Activated T-cell treated with anti-CD3 and anti-CD28 coated beads, Interleukin-2, amount 50 U/mL, for 48 hours (primary cell): Measurements from ENCODE around the gene TBC1D23.
A peak's percentile ranks its signal among the peaks of the same experiment; 100 is the strongest.
"Not testable (repeated sequence)": the region's sequence is repeated elsewhere in the genome, so short reads cannot be mapped to it uniquely, and the experiment has no call there.

Experiments
- DNase-seq, 2 experiments: peaks; one replicate each; pipeline ENCODE4 v3.0.0-alpha.2; 2020

Gene TBC1D23

DNA sequence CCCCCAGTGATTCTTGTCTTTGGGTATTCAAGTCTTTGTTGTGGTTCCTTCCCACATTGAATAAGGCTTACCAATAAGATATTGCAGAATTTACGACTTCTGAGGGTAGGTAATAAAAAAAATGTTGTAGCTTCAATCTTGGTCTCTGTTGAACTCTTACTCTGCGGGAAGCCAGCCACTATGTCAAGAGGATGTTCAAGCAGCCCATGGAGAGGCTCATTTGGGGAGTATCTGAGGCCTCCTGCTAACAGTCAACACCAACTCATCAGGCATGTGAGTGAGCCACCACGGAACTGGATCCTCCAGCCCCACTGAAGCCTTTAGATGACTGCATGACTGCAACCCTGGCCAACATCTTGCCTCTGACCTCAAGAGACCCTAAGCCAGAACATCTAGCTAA lies 3.2 kb upstream of the TBC1D23 start:
- peak in 1 of 2 experiments; percentile 28 for DNase-seq

DNA sequence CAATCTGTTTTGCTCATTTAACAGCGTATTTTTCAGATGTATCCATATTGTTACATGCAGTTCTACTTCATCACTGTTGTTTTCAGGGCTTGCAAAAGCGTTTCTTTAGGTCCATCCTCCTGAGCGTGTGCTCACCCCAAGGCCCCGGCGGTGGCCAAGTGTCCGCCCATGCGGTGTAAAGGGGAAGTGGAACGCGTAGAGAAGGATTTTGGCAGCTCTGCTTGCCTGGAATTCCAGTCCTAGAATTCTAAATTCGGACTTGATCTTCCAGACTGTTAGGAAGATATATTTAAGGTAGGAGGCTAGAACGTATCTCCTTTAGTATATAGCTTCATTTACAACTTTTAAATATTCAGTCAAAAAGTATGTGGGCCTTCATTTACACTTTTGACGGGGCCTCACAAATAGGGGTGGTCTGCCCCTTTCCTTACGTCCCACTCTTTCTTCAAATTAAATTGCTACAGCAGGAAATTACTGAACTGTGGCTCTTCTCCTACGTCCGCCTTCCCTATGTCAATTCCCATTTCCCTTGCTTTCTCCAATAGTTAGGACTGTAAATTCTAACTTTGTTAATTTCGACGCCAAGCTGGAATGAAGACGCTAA lies 609 bp upstream of the TBC1D23 start:
- no peak for DNase-seq

DNA sequence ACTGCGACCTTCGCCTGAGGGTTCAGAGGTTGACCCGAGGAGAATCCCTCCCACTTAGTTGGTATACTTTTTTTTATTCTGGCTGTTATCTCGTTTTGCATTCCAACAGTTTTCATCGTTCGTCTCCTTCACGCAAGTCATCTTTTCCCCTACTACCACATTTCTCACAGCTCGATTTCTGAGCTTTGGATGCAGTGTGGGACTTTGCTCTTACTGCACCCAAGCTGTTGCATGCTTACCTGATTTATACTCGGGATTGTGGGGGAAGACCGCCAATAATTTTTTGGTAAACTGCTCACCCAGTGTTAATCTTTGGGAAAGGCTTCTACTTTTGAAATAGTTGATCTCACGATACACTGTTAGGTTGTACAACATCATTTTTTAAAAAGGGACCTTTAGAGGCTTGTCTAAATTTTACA lies 702 bp downstream of the TBC1D23 start:
- DNase-seq: no peak

DNA sequence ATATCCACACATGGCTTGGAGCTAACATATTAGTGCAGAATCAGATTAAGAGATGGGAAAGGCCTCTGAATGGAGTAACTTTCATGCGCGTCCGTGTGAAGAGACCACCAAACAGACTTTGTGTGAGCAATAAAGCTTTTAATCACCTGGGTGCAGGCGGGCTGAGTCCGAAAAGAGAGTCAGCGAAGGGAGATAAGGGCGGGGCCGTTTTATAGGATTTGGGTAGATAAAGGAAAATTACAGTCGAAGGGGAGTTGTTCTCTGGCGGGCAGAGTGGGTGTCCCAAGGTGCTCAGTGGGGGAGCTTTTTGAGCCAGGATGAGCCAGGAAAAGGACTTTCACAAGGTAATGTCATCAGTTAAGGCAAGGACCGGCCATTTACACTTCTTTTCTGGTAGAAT lies 2.1 kb downstream of the TBC1D23 start:
- not testable (repeated sequence) for DNase-seq

DNA sequence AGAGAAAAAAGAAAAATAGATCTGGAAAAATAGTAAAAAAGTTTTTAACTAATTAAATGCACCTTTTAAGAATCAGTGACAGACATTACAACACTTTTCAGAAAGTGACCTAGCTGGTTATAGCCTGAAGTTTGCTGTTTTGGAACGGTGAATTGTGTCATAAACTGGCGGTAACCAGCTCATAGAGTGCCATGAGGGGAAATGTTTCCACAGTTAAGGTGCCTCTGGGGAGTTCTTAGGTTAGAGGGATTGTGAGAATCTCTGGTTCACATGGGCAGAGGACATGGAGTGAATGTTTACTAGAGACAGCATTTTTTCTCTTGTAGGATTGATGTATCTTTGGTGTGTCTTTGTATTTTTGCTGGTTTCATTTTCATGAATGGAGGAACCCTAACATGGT lies 2.8 kb downstream of the TBC1D23 start:
- DNase-seq: no peak

DNA sequence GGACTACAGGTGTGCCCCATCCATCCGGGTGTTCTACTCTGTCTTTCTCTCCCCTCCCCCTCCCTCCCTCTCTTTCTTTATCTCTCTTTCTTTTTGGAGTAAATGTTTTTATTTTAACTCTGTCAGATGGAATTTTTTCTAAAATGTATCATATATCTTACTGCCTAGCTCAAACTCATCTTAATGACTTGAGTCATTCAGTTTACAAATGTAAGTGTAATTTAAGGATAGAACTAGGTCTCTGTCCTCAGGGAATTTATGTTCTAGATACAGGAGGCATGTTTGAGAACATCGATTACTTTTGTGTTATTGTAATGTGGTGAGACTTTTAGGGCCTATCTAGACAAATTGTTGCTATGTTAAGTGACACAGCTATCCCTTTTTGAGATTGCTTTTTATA lies 3.5 kb downstream of the TBC1D23 start:
- no peak for DNase-seq

DNA sequence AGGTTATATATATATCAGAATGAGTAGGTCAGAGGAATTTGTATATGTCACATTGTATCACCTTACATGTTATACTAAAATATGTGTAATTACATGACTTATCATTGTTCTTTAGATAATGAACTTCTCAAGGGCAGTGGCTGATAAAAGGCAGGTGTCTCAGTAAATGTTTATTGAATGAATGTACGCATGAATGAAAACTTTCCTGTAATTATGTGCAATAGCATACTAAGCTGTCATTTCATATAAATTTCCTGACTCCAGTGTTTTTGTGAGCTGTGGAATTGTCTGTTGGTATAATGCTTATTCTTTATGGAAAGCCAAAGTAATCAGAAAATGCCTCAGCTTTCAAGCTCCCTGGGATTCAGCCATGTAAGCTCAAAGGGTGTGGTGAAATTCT lies 4.2 kb downstream of the TBC1D23 start:
- DNase-seq: no peak

DNA sequence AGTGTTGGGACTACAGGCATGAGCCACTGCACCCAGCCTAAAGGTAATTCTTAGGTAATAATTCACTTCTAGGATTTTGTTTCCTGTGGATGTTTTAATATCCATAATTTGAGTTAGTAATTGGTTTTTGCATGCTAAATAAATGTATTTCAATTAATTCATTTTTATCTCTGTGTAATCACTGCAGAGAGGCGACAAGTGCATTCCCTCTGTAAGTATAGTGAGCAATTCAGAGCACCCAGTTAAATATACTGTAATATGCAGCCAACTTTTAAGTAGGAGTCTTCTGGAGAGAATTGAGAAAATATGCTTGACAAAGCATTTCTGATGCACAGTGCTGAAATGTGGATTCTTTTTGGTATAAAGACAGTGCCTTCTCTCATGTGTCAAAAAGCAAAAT lies 5.7 kb downstream of the TBC1D23 start:
- no peak for DNase-seq

DNA sequence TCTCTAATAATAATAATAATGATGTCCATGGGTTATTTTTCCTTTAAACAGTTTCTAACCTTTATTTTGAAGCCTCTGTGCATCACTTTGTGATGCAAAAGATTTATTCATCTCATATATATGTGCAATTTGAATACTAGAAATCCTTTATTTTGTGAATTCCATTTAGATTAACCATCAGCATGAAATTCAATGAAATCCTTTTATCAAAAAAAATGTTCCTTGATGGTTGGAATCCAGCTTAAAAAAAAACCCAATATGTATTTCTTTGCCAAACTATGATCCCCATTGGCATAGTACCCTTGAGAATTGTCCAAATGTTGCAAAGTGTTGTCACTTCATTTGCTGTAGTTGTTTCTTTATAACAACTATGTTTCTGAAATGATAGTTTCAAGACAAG lies 7.4 kb downstream of the TBC1D23 start:
- DNase-seq: no peak

DNA sequence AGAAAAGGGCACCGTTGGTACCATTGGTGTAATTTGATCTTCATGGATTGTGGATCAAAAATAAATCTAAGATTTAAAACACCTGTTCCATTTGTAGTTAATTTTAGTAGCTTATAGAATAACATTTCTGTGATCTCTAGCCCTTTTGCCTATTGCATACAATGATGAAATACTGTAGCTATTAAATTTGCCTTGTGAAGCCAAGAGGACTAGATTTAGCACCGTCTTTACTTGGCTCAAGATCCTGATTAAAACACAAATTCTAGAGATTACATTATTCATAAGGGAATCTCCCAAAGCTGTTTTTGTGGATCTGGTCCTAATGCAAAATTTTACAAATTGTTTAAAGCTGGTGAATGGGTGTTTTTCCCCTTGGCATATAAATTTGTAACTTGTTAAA lies 8.2 kb downstream of the TBC1D23 start:
- no peak for DNase-seq

DNA sequence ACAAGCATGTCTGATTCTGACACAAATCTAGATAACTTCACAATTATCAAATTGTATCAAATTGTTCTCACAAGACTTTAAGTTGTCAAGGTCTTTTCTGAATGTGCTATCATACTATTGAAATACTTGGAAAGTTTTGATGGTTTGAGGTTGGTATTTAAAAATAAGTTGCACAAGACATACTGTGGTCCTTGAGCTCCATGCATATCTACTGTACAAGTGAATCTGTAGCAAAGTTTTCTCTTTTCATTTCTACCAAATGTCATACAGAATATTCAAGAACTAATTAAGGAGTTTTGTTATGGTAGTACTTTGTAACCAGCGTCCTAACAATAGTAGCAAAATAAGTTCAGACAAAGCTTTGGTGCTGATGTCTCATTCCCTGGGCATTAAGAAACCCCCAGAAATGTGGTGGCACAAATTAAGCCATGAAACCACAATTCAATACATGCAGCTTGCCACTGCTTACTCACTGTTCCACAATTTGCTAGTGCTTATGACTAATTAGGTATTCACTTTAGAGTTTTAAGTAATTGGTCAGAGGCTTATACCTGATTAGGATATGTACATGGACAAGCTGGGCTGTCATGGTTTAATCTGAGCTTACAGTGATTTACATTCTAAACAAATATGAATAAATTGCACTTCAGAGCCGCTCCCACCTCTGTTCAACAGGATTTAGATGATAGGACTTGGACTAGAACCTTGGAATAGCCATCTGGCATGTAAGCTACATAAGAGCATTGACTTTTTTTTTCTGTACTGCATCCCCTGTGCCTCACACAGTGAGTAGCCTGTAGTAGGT lies 8.8 kb downstream of the TBC1D23 start:
- DNase-seq: peak; percentile 30 to 40

DNA sequence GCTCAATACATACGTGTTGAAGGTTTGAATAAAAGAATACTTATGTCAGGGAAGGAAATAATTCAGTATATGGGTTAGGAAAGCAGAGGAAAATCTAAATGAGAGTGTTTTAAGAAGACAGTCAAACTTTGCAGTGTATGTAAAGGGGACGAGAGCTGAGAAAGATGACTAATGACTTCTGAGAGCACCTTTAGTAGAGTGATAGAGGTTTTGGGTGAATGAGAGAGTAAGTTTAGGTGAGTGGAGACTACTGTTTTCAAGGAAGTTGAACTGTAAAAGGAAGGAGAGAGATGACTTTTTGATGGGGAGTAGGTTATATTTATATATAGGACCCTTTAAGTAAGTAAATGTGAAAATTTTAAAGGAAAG lies 9.4 kb downstream of the TBC1D23 start:
- DNase-seq: no peak

DNA sequence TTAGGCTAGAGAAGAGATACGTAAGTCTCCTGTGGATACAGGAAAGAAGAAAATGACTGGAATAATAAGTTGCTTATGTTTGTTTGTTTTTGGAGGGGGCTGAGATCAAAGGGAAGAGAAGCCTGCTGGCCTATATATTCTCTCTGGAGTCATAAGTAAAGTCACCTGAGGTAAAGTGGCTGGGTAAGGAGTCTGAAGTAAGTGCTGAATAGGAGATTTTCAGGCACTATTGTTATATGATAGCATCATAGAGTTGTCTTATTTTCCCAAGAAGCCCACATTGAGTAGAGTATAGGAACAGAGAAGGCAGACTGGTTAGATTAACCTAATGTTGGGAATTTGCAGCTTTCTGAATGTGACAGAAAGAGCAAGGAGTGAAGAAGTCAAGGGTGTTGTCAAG lies 10.7 kb downstream of the TBC1D23 start:
- DNase-seq: no peak

DNA sequence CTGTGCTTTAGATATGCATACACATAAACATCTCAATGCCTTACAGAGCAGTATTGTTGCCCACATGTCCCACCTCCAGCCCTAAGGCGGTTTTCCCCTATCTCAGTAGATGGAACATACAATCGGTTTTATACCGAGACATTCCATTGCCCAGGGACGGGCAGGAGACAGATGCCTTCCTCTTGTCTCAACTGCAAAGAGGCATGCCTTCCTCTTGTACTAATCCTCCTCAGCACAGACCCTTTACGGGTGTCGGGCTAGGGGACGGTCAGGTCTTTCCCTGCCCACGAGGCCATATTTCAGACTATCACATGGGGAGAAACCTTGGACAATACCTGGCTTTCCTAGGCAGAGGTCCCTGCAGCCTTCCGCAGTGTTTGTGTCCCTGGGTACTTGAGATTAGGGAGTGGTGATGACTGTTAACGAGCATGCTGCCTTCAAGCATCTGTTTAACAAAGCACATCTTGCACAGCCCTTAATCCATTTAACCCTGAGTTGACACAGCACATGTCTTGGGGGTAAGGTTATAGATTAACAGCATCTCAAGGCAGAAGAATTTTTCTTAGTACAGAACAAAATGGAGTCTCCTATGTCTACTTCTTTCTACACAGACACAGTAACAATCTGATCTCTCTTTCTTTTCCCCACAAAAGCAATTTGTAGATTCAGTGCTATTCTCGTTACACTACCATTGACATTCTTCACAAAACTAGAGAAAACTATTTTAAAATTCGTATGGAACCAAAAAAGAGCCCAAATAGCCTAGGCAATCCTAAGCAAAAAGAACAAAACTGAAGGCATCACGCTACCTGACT lies 12.2 kb downstream of the TBC1D23 start:
- not testable (repeated sequence) for DNase-seq

DNA sequence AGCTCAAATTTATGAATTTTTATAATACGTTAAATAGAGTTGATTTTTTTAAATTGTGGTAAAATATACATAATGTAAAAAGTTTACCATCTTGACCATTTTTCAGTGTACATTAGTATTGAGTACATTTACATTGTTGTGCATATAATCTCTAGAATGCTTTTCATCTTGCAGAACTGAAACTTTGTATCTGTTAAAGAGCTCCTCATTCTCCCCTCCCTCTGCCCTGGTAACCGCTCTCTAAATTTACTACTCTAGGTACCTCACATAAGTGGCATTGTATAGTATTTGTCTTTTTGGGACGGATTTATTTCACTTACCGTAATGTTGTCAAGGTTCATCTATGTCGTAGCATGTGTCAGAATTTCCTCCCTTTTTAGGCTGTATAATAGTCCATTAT lies 13.6 kb downstream of the TBC1D23 start:
- DNase-seq: no peak

DNA sequence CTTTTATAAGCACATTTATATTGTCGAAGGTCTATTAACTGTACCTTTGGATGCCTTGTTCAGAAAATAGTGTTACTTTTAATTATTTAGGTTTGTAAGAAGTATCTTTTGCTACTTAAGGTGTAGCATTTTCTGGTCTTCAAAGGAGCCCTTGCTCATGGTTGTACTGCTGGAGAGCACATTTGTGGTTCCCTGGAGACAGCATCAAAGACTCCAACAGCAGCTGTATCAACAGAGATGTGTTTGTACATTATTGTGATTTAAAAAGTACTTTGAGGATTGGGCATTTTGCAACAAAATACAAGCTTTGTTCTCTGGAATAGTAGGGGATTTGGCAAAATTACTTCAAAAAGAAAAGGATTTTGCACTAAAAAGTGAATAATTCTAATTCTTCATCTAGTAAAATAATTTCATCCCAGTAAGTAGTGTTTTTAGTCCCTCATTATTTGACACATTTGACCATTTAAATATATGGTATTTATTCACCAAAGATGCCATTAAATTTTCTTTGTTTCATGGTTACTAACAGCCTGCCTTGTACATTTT lies 16.5 kb downstream of the TBC1D23 start:
- DNase-seq: no peak

DNA sequence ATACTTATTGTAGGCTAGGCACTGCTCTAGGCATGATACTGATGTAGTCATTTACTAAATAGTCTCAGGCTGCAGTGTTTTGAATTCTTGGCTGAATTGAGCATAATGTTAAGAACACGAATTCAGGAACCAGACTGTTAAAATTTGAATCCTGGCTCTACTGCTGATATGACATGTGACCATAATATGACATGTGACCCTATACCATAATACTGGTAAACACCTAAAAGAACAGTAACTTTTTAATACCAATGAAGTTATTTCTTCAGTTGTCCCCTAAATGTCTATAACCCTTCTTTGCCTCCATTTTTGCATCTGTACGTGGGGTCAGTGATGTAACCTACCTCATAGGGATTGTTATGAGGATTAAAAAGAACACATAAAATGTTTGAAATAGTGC lies 18.1 kb downstream of the TBC1D23 start:
- DNase-seq: no peak

DNA sequence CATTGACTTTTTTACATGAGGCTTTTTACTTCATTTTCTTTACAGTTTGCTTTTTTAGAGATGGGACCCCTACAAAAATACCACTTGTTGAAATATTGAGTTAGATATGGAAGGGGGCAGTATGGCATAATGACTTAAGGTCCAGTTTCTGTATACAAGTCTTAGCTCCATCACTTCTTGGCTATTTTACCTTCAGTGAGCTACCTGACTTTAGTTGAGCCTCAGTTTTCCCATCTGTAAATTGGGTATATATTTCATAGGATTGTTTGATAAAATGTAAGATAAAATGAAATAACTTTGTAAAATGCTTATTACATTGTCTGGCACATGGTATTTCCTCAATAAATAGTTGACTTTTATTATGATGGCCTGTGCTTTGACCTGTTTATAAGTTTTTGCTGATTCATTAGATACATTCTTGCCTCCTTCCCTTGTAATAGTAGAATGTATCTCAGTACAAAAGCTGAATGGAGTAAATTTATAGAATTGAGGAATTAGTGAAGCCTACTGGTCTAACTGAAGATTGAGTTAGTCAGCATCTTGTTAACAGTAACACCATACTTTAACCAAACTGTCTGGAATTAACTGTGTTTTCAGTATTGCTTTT lies 27.6 kb downstream of the TBC1D23 start:
- no peak for DNase-seq

DNA sequence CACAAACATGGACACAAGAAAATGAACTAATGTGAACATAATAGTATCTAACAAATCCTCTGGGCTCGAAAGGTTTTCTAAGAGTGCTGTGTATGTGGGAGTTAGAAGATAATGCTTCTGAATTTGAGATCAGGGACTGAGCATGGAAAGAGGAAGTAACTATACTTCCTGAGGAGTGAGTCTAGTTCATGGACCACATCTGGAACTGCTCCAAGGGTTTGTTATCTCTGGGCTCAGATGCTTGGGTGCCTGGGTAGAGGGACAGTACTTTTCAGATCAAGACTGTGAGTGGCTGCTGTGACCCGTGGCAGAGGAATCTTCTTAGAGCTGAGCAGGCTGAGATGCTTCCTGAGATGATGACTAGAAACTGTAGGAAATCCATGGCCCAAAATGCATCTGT lies 28.5 kb downstream of the TBC1D23 start:
- DNase-seq: no peak

DNA sequence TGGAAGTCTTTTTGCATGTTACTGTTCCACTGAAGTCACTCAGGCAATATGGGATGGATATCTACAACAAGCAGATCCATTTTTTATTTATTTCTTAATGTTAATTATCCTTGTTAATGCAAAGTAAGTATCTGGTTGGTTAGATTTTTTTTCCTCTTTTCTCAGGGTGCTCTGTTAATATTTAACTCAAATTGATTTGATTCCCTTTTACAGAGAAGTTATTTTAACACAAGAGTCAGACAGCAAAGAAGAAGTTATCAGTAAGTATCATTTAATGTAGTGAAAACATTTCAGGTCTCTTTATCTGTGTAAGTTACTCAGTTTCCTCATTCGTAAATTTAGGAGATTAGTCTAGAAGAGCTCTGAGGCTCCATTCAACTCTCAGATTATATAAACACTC lies 34.3 kb downstream of the TBC1D23 start:
- DNase-seq: no peak

DNA sequence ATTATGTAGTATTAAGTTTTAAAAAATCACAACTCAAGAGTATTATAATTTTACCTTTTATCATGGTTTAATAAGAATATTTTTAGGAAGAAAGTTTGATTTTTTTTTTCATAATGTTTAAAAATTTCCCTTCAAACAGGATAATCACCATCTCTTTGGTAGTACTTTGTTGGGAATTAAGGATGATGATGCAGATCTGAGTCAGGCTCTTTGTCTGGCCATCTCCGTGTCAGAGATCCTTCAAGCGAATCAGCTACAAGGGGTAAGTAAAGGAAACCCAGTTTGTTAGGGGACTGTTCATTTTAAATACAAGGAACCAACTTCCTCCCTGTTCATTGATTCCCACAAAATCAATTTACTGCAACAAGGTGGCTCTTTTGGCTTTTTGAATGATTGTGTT lies 37.0 kb downstream of the TBC1D23 start:
- no peak for DNase-seq

DNA sequence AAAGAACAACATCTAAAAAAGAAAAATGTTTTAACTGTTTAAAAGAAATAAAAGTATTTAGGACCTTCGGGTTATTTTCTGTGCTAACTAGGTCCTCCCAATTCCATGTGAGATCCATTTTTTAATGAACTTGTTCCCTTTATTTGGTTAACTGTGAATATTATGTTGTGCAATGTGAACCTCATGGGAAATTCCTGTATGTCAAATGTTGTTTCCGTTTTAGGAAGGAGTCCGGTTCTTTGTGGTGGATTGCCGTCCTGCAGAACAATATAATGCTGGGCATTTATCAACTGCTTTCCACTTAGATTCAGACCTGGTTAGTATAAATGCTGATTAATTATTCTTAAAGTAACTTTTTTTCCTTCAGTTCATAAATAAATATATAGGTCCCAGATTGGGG lies 38.2 kb downstream of the TBC1D23 start:
- no peak for DNase-seq

DNA sequence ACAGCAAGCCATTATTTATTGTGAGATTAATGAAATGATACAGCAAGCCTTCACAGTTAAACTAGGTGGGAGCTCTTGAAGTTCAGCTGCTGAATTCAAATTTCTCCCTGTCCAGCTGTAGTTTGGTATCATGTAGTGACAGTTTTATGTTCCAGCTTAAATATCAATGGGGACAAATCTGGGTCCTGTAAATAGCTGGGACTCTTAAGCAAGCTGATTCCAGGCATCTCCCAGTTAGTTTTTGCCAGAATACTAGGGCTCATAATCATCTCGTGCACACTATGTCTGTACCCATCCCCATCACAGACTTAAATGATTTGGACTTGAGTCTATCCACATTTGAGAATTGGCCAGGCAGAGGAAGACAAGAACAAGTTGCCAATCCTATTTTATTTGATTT lies 45.9 kb downstream of the TBC1D23 start:
- DNase-seq: no peak
